ENCODE measurements around the gene PAPPA. TPM values are rescaled to one million over a fixed set of nuclear protein-coding genes. Genes with fewer than 3 reads are reported as not detected.

Gene PAPPA
- total and polyA plus RNA-seq, 2 of the 8 experiments (the other 6 are each of a cell fraction or from before 2014, with no cell fraction given) = 0.18 to 0.63 TPM

DNA sequence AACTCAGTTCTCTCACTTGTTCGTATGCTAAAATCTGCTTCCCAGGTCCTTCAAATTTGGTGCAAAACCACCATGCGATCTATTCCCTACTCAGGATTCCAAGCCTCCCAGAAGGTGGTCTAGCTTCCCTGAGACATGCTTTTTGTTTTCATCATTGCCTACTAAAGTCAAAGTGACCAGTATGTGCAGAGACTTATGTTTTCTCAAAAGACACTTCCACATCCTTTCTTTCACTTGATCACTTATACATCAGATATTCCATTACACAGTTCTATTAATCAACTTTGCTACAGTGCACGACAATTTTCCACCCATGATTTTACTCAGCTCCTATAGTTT, 242.1 kb downstream of the PAPPA start (continued):
- TF ChIP-seq EP300 (IDR thresholded peaks at IDR 0.05; ENCODE audit: borderline replicate concordance in 1 of 2, low read depth in 2 of 2, low read length in 2 of 2) = no peak

- no peak overlapping the region for H3K14ac ChIP-seq (ENCODE audit: insufficient read length)
- TF ChIP-seq EZH2 (IDR thresholded peaks at IDR 0.05; ENCODE audit: low read depth, low read length, severe bottlenecking) = no peak
- no peak overlapping the region for H3K27ac ChIP-seq (ENCODE audit: low read depth, low read length)
- H3K4ac ChIP-seq (replicated peaks; ENCODE audit: insufficient read length, low read depth, low read length) = no peak overlapping the region
- H4K91ac ChIP-seq (replicated peaks; ENCODE audit: insufficient read length, low read length) = no peak overlapping the region
- no peak overlapping the region for H3K18ac ChIP-seq (ENCODE audit: extremely low read depth, low read length)
- H2BK120ac ChIP-seq (replicated peaks; ENCODE audit: low read depth, low read length) = no peak overlapping the region
- no peak overlapping the region for H2AFZ ChIP-seq (ENCODE audit: low read length)
- H4K8ac ChIP-seq (ENCODE audit: extremely low read depth, insufficient read depth, low read length) = no peak overlapping the region
- H3K23ac ChIP-seq (ENCODE audit: insufficient read length) = no peak overlapping the region
- no peaks in the 10 kb centered on the region for H3K4me1 ChIP-seq (replicated peaks in 1 of 4; ENCODE audit: control insufficient read depth in 3 of 4, insufficient read depth in 4 of 4, low read length in 3 of 4)
- H4K5ac ChIP-seq (ENCODE audit: insufficient read length, low read depth, low read length) = no peak overlapping the region
- no peak overlapping the region for H2BK12ac ChIP-seq (ENCODE audit: low read depth, low read length)
- no peaks in the 10 kb centered on the region for H3K36me3 ChIP-seq (ENCODE audit: control insufficient read depth in 2 of 4, insufficient read depth in 4 of 4, low read length in 3 of 4)
- H4K20me1 ChIP-seq (replicated peaks in 1 of 2; ENCODE audit: control insufficient read depth in 1 of 2, insufficient read depth in 2 of 2, low read length in 2 of 2) = no peaks in the 10 kb centered on the region
- POLR2A ChIA-PET (ENCODE audit: partially characterized antibody) = no interaction called here
- H2AK5ac ChIP-seq (ENCODE audit: low read depth, low read length) = no peak overlapping the region
- H2BK5ac ChIP-seq (ENCODE audit: low read depth, low read length) = no peak overlapping the region
- H3K79me2 ChIP-seq (ENCODE audit: control insufficient read depth in 1 of 2, insufficient read depth in 2 of 2, low read length in 2 of 2) = no peaks in the 10 kb centered on the region
- CTCF ChIA-PET (ENCODE audit: partially characterized antibody) = interaction anchor here (0.5 to 1.0 kb wide), 2 partner anchors 125 to 266 kb away, joined by 3 read pairs; no protein-coding TSS in a partner anchor
- no peaks in the 10 kb centered on the region for H3K9me3 ChIP-seq (ENCODE audit: insufficient read depth in 2 of 2, low read depth in 1 of 2, low read length in 1 of 2)
- H3K79me1 ChIP-seq (ENCODE audit: low read depth, low read length) = no peaks in the 10 kb centered on the region
- FAIRE-seq = no peak
- H3K56ac ChIP-seq (replicated peaks; ENCODE audit: insufficient read length, low read depth, low read length) = no peak overlapping the region
- no peaks in the 10 kb centered on the region for H3K23me2 ChIP-seq (ENCODE audit: low read depth, low read length)
- H3K9ac ChIP-seq (replicated peaks in 1 of 4; ENCODE audit: extremely low read depth in 1 of 4, low read depth in 3 of 4, low read length in 3 of 4) = no peak overlapping the region
- H2BK20ac ChIP-seq (ENCODE audit: low read length) = no peak overlapping the region
- no peak overlapping the region for H3K4me3 ChIP-seq (ENCODE audit: extremely low read depth in 1 of 4, insufficient read depth in 2 of 4, low read depth in 3 of 4, low read length in 4 of 4)
- H3K4me2 ChIP-seq (ENCODE audit: insufficient read depth in 1 of 2, low read depth in 2 of 2, low read length in 2 of 2) = no peak overlapping the region
- H2BK15ac ChIP-seq (ENCODE audit: low read length) = no peak overlapping the region
- no peak for DNase-seq (ENCODE audit: low read depth in 1 of 2, low spot score in 2 of 2)
- no peaks in the 10 kb centered on the region for H3K27me3 ChIP-seq (replicated peaks in 1 of 4; ENCODE audit: control insufficient read depth in 3 of 4, extremely low read depth in 1 of 4, insufficient read depth in 3 of 4, low read length in 3 of 4)
Measured at GRCh38 chr9:116403171-116403570, 249.6 kb downstream of the PAPPA start.

All from H1 (cell line).